ENCODE data around the gene MED31.

MED31 gene

GRCh38 chr17:6676802-6677157, 25.4 kb upstream of the MED31 start:
- H3K36me3 Mint-ChIP-seq (ENCODE audit: low read depth): no peaks in the 10 kb centered on the region
- no peaks in the 10 kb centered on the region for H3K9me3 Mint-ChIP-seq
- no peak overlapping the region for H3K4me3 Mint-ChIP-seq
- H3K4me1 Mint-ChIP-seq: no peaks in the 10 kb centered on the region
- H3K27me3 Mint-ChIP-seq (ENCODE audit: low read depth): peaks cover 25% of the 10 kb centered on the region
- no peak overlapping the region for H3K27ac Mint-ChIP-seq
- TF ChIP-seq CTCF (IDR thresholded peaks at IDR 0.05; ENCODE audit: unreplicated experiment in 3 of 3): no peak

GRCh38 chr17:6675201-6675825, 23.9 kb upstream of the MED31 start:
- TF ChIP-seq CTCF (IDR thresholded peaks at IDR 0.05; ENCODE audit: unreplicated experiment in 3 of 3): no peak
- no peaks in the 10 kb centered on the region for H3K36me3 Mint-ChIP-seq (ENCODE audit: low read depth)
- H3K4me3 Mint-ChIP-seq: no peak overlapping the region
- H3K9me3 Mint-ChIP-seq: no peaks in the 10 kb centered on the region
- peaks cover 21% of the 10 kb centered on the region for H3K27me3 Mint-ChIP-seq (ENCODE audit: low read depth)
- no peaks in the 10 kb centered on the region for H3K4me1 Mint-ChIP-seq
- no peak overlapping the region for H3K27ac Mint-ChIP-seq

- no peak for TF ChIP-seq CTCF (IDR thresholded peaks at IDR 0.05; ENCODE audit: unreplicated experiment in 3 of 3)
- H3K27me3 Mint-ChIP-seq (ENCODE audit: low read depth): peaks cover 17% of the 10 kb centered on the region
- H3K36me3 Mint-ChIP-seq (ENCODE audit: low read depth): no peaks in the 10 kb centered on the region
- no peak overlapping the region for H3K27ac Mint-ChIP-seq
- H3K9me3 Mint-ChIP-seq: no peaks in the 10 kb centered on the region
- no peak overlapping the region for H3K4me3 Mint-ChIP-seq
- no peaks in the 10 kb centered on the region for H3K4me1 Mint-ChIP-seq
Measured at GRCh38 chr17:6674586-6674985, 23.2 kb upstream of the MED31 start.

GRCh38 chr17:6671431-6671830, 20.0 kb upstream of the MED31 start:
- Mint-ChIP-seq H3K36me3 (ENCODE audit: low read depth) (no peaks in the 10 kb centered on the region), H3K27ac (no peak overlapping the region), H3K4me1 (no peaks in the 10 kb centered on the region), H3K9me3 (no peaks in the 10 kb centered on the region), H3K27me3 (ENCODE audit: low read depth) (peaks cover 24% of the 10 kb centered on the region), H3K4me3 (no peak overlapping the region)
- no peak for TF ChIP-seq CTCF (IDR thresholded peaks at IDR 0.05; ENCODE audit: unreplicated experiment in 3 of 3)

GRCh38 chr17:6670999-6671398, 19.6 kb upstream of the MED31 start:
- no peak overlapping the region for H3K4me3 Mint-ChIP-seq
- H3K27ac Mint-ChIP-seq: no peak overlapping the region
- no peak for TF ChIP-seq CTCF (IDR thresholded peaks at IDR 0.05; ENCODE audit: unreplicated experiment in 3 of 3)
- H3K27me3 Mint-ChIP-seq (ENCODE audit: low read depth): peaks cover 26% of the 10 kb centered on the region
- H3K9me3 Mint-ChIP-seq: no peaks in the 10 kb centered on the region
- H3K36me3 Mint-ChIP-seq (ENCODE audit: low read depth): no peaks in the 10 kb centered on the region
- no peaks in the 10 kb centered on the region for H3K4me1 Mint-ChIP-seq

- Mint-ChIP-seq H3K4me3 (no peak overlapping the region), H3K36me3 (ENCODE audit: low read depth) (no peaks in the 10 kb centered on the region), H3K27me3 (ENCODE audit: low read depth) (peaks cover 29% of the 10 kb centered on the region), H3K9me3 (no peaks in the 10 kb centered on the region), H3K4me1 (no peaks in the 10 kb centered on the region), H3K27ac (no peak overlapping the region)
- no peak for TF ChIP-seq CTCF (IDR thresholded peaks at IDR 0.05; ENCODE audit: unreplicated experiment in 3 of 3)
Measured at GRCh38 chr17:6670571-6670970, 19.2 kb upstream of the MED31 start.
